HCT116 (cell line): ENCODE results near the gene ADCY6. TPM values are rescaled to one million over a fixed set of nuclear protein-coding genes. Genes with fewer than 3 reads are reported as not detected.

Source experiments
- ATAC-seq: fragments of 200-7000 bp; cut with Tn5 transposase; 2 replicates; pipeline ENCODE4 v1.9.1; 2020; ENCODE audit warnings: mild to moderate bottlenecking, moderate library complexity
- BruUV-seq: library from RNA; stranded (reverse); fragments of 400-500 nt; replicated peaks from 2 replicates; lab custom pipeline; 2021; lab: Mats Ljungman, UMichigan
- CTCF ChIA-PET: fragments of 300-600 bp; sonication (Branson Sonifier 250); formaldehyde crosslinking; loops from one replicate; lab custom pipeline; 2021; ENCODE audit warnings: antibody characterized with exemption; lab: Charles Lee
- POLR2A ChIA-PET: fragments of 300-600, 350-600 bp; sonication (Branson Sonifier 250); formaldehyde crosslinking; loops from one replicate; lab custom pipeline; 2021; ENCODE audit warnings: antibody characterized with exemption; lab: Charles Lee
- RAD21 ChIA-PET, 2 experiments: fragments of 300-600 bp; sonication (Branson Sonifier 250); formaldehyde crosslinking; loops; one replicate each; lab custom pipeline; 2023; ENCODE audit warnings: low total read pairs in 2 of 2; ENCODE audit not compliant: uncharacterized antibody in 2 of 2, unreplicated experiment in 2 of 2, low non-redundant PET in 1 of 2; lab: Charles Lee
- DNase-seq: peaks from one replicate; pipeline ENCODE4 v3.0.0-alpha.2; 2010; ENCODE audit warnings: low read depth, low spot score
- H2AFZ ChIP-seq: fragments of 200-600 bp; shearing (Covaris generic), sonication (generic); 2 replicates; pipeline ENCODE4 v1.6.1; 2017; ENCODE audit warnings: low read depth, mixed run types, mixed read lengths, antibody characterized with exemption, low read length; ENCODE audit not compliant: poor library complexity, severe bottlenecking
- H3K27ac ChIP-seq: 2 replicates; pipeline ENCODE4 v1.5.1; 2012; ENCODE audit warnings: low read depth, low read length
- H3K27me3 ChIP-seq: fragments of 200-600 bp; sonication (generic); 2 replicates; pipeline ENCODE4 v1.6.1; 2016; ENCODE audit warnings: mixed run types, low read length, mixed read lengths; ENCODE audit not compliant: insufficient read depth
- H3K36me3 ChIP-seq, 2 experiments: fragments of 200-500 bp in 1 of 2; fragments of 200-600 bp in 1 of 2; sonication (Bioruptor generic) in 1 of 2; sonication (generic) in 1 of 2; 2 replicates each; pipeline versions ENCODE4 v1.5.1 to v1.6.1; 2014 to 2016; ENCODE audit warnings: low read length in 2 of 2, inconsistent platforms in 1 of 2, mixed read lengths in 1 of 2, mixed run types in 1 of 2; ENCODE audit not compliant: insufficient read depth in 2 of 2, control insufficient read depth in 1 of 2
- H3K4me1 ChIP-seq, 2 experiments: fragments of 200-600 bp in 1 of 2; sonication (generic) in 1 of 2; 2 replicates each; pipeline versions ENCODE4 v1.5.1 to v1.6.1; 2012 to 2017; ENCODE audit warnings: low read length in 2 of 2, inconsistent platforms in 1 of 2, mild to moderate bottlenecking in 1 of 2, mixed read lengths in 1 of 2, mixed run types in 1 of 2, moderate library complexity in 1 of 2; ENCODE audit not compliant: insufficient read depth in 2 of 2, control insufficient read depth in 1 of 2
- H3K4me2 ChIP-seq: fragments of 200-600 bp; sonication (generic); 2 replicates; pipeline ENCODE4 v1.6.1; 2017; ENCODE audit warnings: mixed run types, low read length, mixed read lengths
- H3K4me3 ChIP-seq, 2 experiments: fragments of 200-600 bp in 1 of 2; sonication (generic) in 1 of 2; replicated peaks in 1 of 2; 2 replicates each; pipeline ENCODE4 v1.5.1; 2011 to 2016; ENCODE audit warnings: low read length in 2 of 2, control low read depth in 1 of 2, low read depth in 1 of 2, mild to moderate bottlenecking in 1 of 2, mixed read lengths in 1 of 2, mixed run types in 1 of 2
- H3K79me2 ChIP-seq: fragments of 200-600 bp; sonication (generic); 2 replicates; pipeline ENCODE4 v1.6.1; 2017; ENCODE audit warnings: mild to moderate bottlenecking, mixed run types, low read length, moderate library complexity, mixed read lengths; ENCODE audit not compliant: insufficient read depth
- H3K9ac ChIP-seq: fragments of 200-600 bp; sonication (generic); 2 replicates; pipeline ENCODE4 v1.6.1; 2016; ENCODE audit warnings: low read length, mixed read lengths
- H3K9me2 ChIP-seq: fragments of 200-600 bp; sonication (generic), shearing (Covaris generic); 2 replicates; pipeline ENCODE4 v1.6.1; 2017; ENCODE audit warnings: mixed run types, mild to moderate bottlenecking, moderate library complexity; ENCODE audit not compliant: insufficient read depth
- H3K9me3 ChIP-seq, 2 experiments: fragments of 200-500 bp in 1 of 2; fragments of 200-600 bp in 1 of 2; sonication (Bioruptor generic) in 1 of 2; sonication (generic) in 1 of 2; 2 replicates each; pipeline ENCODE4 v1.6.1; 2014 to 2017; ENCODE audit warnings: low read length in 2 of 2, mixed read lengths in 2 of 2, inconsistent platforms in 1 of 2, low read depth in 1 of 2, mild to moderate bottlenecking in 1 of 2, mixed run types in 1 of 2, moderate library complexity in 1 of 2; ENCODE audit not compliant: control insufficient read depth in 1 of 2, insufficient read depth in 1 of 2
- H4K20me1 ChIP-seq: fragments of 200-600 bp; sonication (generic), shearing (Covaris generic); 2 replicates; pipeline ENCODE4 v1.6.1; 2017; ENCODE audit warnings: mixed run types, mild to moderate bottlenecking, moderate library complexity; ENCODE audit not compliant: insufficient read depth
- CBX3 ChIP-seq: IDR thresholded peaks from 2 replicates; pipeline ENCODE4 v1.6.1; 2012; ENCODE audit warnings: low read depth
- CEBPB ChIP-seq: IDR thresholded peaks from 2 replicates; pipeline ENCODE4 v1.6.1; 2012; ENCODE audit warnings: low read depth
- ELF1 ChIP-seq: IDR thresholded peaks from 2 replicates; pipeline ENCODE4 v1.6.1; 2012; ENCODE audit warnings: low read depth, borderline replicate concordance
- EZH2 ChIP-seq: fragments of 200-600 bp; sonication (generic); IDR thresholded peaks from 2 replicates; pipeline ENCODE4 v1.6.1; 2017; ENCODE audit warnings: antibody characterized with exemption, mixed run types
- FOSL1 ChIP-seq: IDR thresholded peaks from 2 replicates; pipeline ENCODE4 v1.6.1; 2012; ENCODE audit warnings: low read depth
- POLR2A ChIP-seq: IDR thresholded peaks from 2 replicates; pipeline ENCODE4 v1.7.0; 2011; ENCODE audit warnings: borderline replicate concordance; ENCODE audit not compliant: insufficient read depth, insufficient read length; ENCODE audit errors: extremely low read depth
- POLR2AphosphoS5 ChIP-seq: IDR thresholded peaks from 2 replicates; pipeline ENCODE4 v1.6.1; 2011; ENCODE audit warnings: mild to moderate bottlenecking, low read depth, low read length, moderate library complexity
- SIN3A ChIP-seq: IDR thresholded peaks from 2 replicates; pipeline ENCODE4 v1.6.1; 2012; ENCODE audit warnings: low read depth
- SP1 ChIP-seq: IDR thresholded peaks from 2 replicates; pipeline ENCODE4 v1.6.1; 2012; ENCODE audit warnings: low read depth
- SRF ChIP-seq: IDR thresholded peaks from 2 replicates; pipeline ENCODE4 v1.6.1; 2012; ENCODE audit warnings: low read depth
- ZFX ChIP-seq: fragments of 450-650 bp; IDR thresholded peaks from 2 replicates; pipeline ENCODE4 v1.6.1; 2017
- ZNF274 ChIP-seq: fragments of 200-500 bp; sonication (Bioruptor generic); IDR thresholded peaks from 2 replicates; pipeline ENCODE4 v1.6.1; 2014; ENCODE audit warnings: mild to moderate bottlenecking, low read depth, low read length, inconsistent platforms
- intact Hi-C: fragments of 100-400 bp; cut with micrococcal nuclease; formaldehyde crosslinking; loops from 2 replicates; pipeline ENCODE4 v1.10.0; 2022
- total RNA-seq: library from RNA; stranded (reverse); gene quantifications from one replicate; pipeline ENCODE4 v1.2.1, GENCODE V29; 2021; ENCODE audit not compliant: unreplicated experiment
- TF ChIP-seq, protein P1 (sequence below), 3 experiments: fragments of 200-600 bp in 1 of 3; sonication (generic) in 1 of 3; IDR thresholded peaks in 2 of 3; conservative IDR thresholded peaks in 1 of 3; 2 replicates each; pipeline ENCODE4 v1.5.1; 2012 to 2017; ENCODE audit warnings: low read depth in 2 of 3, low read length in 2 of 3, antibody characterized with exemption in 1 of 3, borderline replicate concordance in 1 of 3, control low read depth in 1 of 3, mild to moderate bottlenecking in 1 of 3, mixed read lengths in 1 of 3, mixed run types in 1 of 3, moderate library complexity in 1 of 3; ENCODE audit not compliant: insufficient read depth in 1 of 3
- TF ChIP-seq, protein P2 (sequence below): IDR thresholded peaks from 2 replicates; pipeline ENCODE4 v1.6.1; 2011; ENCODE audit warnings: mild to moderate bottlenecking, low read length, moderate library complexity; ENCODE audit not compliant: insufficient replicate concordance; ENCODE audit errors: extremely low read depth
- TF ChIP-seq, protein P3 (sequence below): IDR thresholded peaks from 2 replicates; pipeline ENCODE4 v1.6.1; 2012
- TF ChIP-seq, protein P4 (sequence below): IDR thresholded peaks from 2 replicates; pipeline ENCODE4 v1.6.1; 2012; ENCODE audit warnings: low read depth

Gene ADCY6
- total RNA-seq, 1 experiment from 2014 or later: 24.9 TPM

DNA sequence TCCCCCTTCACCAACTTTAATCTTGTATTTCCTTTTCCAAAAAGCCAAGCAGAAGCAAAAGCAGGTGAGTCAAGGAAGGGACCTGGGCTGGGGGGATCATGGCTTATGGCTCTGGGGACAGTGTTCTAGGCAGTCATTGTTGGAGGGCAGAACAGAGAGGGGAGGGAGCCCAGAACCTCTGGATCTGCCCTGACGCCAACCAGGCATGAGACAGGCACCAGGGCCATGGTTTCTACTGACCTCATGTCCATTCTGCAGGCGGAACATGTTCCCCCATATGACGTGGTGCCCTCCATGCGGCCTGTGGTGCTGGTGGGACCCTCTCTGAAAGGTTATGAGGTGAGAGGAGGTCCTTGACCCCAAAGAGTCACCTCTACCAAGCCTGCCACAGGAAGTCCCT, 36.0 kb upstream of the ADCY6 start:
- Histone ChIP-seq H3K27me3 (no peaks in the 10 kb centered on the region), H2AFZ (no peak overlapping the region), H3K4me2 (no peak overlapping the region), H3K27ac (no peak overlapping the region), H3K9me2 (no peaks in the 10 kb centered on the region), H3K9ac (no peak overlapping the region), H3K4me3 (no peak overlapping the region), H3K79me2 (no peaks in the 10 kb centered on the region), H3K4me1 (no peaks in the 10 kb centered on the region), H4K20me1 (no peaks in the 10 kb centered on the region), H3K36me3 (peaks cover 8 to 15% of the 10 kb centered on the region in 2 experiments; a peak in 3 of 4 replicates), H3K9me3 (no peaks in the 10 kb centered on the region)
- DNase-seq: no peak
- ChIA-PET CTCF (no interaction called here), RAD21 (no interaction called here), POLR2A (no interaction called here)
- no peak for ATAC-seq
- intact Hi-C loops: no loop called here
- BruUV-seq: no TSS peak
- no peak for TF ChIP-seq FOSL1
- TF ChIP-seq ZNF274: no peak
- TF ChIP-seq, protein P1, sequence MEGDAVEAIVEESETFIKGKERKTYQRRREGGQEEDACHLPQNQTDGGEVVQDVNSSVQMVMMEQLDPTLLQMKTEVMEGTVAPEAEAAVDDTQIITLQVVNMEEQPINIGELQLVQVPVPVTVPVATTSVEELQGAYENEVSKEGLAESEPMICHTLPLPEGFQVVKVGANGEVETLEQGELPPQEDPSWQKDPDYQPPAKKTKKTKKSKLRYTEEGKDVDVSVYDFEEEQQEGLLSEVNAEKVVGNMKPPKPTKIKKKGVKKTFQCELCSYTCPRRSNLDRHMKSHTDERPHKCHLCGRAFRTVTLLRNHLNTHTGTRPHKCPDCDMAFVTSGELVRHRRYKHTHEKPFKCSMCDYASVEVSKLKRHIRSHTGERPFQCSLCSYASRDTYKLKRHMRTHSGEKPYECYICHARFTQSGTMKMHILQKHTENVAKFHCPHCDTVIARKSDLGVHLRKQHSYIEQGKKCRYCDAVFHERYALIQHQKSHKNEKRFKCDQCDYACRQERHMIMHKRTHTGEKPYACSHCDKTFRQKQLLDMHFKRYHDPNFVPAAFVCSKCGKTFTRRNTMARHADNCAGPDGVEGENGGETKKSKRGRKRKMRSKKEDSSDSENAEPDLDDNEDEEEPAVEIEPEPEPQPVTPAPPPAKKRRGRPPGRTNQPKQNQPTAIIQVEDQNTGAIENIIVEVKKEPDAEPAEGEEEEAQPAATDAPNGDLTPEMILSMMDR (IDR thresholded peaks at IDR 0.05 in 2 of 3, conservative IDR thresholded peaks at IDR 0.05 in 1 of 3; ENCODE audit: borderline replicate concordance in 1 of 3, insufficient read depth in 1 of 3, low read depth in 2 of 3, low read length in 2 of 3): no peak
- TF ChIP-seq ELF1: no peak
- TF ChIP-seq SP1: no peak
- TF ChIP-seq POLR2AphosphoS5: no peak
- TF ChIP-seq SRF: no peak
- TF ChIP-seq EZH2: no peak
- TF ChIP-seq, protein P2, sequence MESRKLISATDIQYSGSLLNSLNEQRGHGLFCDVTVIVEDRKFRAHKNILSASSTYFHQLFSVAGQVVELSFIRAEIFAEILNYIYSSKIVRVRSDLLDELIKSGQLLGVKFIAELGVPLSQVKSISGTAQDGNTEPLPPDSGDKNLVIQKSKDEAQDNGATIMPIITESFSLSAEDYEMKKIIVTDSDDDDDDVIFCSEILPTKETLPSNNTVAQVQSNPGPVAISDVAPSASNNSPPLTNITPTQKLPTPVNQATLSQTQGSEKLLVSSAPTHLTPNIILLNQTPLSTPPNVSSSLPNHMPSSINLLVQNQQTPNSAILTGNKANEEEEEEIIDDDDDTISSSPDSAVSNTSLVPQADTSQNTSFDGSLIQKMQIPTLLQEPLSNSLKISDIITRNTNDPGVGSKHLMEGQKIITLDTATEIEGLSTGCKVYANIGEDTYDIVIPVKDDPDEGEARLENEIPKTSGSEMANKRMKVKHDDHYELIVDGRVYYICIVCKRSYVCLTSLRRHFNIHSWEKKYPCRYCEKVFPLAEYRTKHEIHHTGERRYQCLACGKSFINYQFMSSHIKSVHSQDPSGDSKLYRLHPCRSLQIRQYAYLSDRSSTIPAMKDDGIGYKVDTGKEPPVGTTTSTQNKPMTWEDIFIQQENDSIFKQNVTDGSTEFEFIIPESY: no peak
- TF ChIP-seq, protein P3, sequence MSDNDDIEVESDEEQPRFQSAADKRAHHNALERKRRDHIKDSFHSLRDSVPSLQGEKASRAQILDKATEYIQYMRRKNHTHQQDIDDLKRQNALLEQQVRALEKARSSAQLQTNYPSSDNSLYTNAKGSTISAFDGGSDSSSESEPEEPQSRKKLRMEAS: no peak
- TF ChIP-seq ZFX: no peak
- no peak for TF ChIP-seq POLR2A
- TF ChIP-seq CBX3: no peak
- TF ChIP-seq, protein P4, sequence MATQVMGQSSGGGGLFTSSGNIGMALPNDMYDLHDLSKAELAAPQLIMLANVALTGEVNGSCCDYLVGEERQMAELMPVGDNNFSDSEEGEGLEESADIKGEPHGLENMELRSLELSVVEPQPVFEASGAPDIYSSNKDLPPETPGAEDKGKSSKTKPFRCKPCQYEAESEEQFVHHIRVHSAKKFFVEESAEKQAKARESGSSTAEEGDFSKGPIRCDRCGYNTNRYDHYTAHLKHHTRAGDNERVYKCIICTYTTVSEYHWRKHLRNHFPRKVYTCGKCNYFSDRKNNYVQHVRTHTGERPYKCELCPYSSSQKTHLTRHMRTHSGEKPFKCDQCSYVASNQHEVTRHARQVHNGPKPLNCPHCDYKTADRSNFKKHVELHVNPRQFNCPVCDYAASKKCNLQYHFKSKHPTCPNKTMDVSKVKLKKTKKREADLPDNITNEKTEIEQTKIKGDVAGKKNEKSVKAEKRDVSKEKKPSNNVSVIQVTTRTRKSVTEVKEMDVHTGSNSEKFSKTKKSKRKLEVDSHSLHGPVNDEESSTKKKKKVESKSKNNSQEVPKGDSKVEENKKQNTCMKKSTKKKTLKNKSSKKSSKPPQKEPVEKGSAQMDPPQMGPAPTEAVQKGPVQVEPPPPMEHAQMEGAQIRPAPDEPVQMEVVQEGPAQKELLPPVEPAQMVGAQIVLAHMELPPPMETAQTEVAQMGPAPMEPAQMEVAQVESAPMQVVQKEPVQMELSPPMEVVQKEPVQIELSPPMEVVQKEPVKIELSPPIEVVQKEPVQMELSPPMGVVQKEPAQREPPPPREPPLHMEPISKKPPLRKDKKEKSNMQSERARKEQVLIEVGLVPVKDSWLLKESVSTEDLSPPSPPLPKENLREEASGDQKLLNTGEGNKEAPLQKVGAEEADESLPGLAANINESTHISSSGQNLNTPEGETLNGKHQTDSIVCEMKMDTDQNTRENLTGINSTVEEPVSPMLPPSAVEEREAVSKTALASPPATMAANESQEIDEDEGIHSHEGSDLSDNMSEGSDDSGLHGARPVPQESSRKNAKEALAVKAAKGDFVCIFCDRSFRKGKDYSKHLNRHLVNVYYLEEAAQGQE: no peak
- TF ChIP-seq SIN3A: no peak
- TF ChIP-seq CEBPB: no peak
- TF ChIP-seq, all 23 proteins: peak for 0
